GM12873 (cell line): ENCODE measurements around the gene NACAD.

Experiments used
- CTCF ChIP-seq: IDR thresholded peaks from 2 replicates; pipeline ENCODE4 v1.5.1; 2012; ENCODE audit warnings: low read depth, mild to moderate bottlenecking, moderate library complexity, low read length, control low read depth; ENCODE audit not compliant: insufficient read depth; ENCODE audit errors: missing control alignments

NACAD gene

GRCh38 chr7:45122975-45123860 is 34.4 kb upstream of the NACAD start:
- no peak for TF ChIP-seq CTCF

GRCh38 chr7:45119550-45119949 is 30.8 kb upstream of the NACAD start:
- TF ChIP-seq CTCF: no peak

GRCh38 chr7:45118889-45119331 is 30.1 kb upstream of the NACAD start:
- no peak for TF ChIP-seq CTCF

GRCh38 chr7:45118292-45118691 is 29.5 kb upstream of the NACAD start:
- TF ChIP-seq CTCF: no peak

- no peak for TF ChIP-seq CTCF
Measured at GRCh38 chr7:45117582-45117981, 28.8 kb upstream of the NACAD start.

GRCh38 chr7:45116048-45116447 is 27.3 kb upstream of the NACAD start:
- TF ChIP-seq CTCF: no peak

- TF ChIP-seq CTCF: no peak
Measured at GRCh38 chr7:45114926-45115325, 26.2 kb upstream of the NACAD start.
